GM12801 (cell line): ENCODE results near the gene ANKS1B.

Experiments
- CTCF ChIP-seq: IDR thresholded peaks from one replicate; pipeline ENCODE4 v1.5.1; 2011; ENCODE audit warnings: control low read depth; ENCODE audit not compliant: insufficient read length; ENCODE audit errors: extremely low read depth

ANKS1B gene

DNA sequence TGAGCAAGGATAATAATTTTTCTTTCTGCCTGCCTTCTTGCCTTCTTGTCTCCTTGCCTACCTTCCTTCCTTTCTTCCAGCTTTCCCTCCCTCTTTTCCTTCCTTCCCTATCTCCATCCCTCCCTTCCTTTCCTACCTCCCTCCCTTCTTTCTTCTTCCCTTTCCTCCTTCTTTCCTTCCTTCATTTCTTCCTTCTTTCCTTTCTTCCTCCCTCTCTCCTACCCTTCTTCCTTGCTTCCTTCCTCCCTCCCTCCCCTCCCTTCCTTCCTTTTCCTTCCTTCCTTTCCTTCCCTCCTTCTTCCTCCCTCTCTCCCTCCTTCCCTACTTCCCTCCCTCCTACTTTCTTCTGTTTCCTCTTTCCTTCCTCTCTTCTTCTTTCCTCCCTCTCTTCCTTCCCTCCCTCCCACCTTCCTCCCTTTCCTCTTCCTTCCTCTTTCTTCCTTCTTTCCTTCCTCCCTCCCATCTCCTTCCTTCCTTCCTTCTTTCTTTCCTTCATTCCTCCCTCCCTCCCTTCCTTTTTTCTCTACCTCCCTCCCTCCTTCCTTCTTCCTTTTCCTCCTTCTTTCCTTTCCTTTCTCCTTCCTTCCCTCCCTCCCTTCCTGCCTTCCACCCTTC lies 1009.9 kb downstream of the ANKS1B start:
- no peak for TF ChIP-seq CTCF

DNA sequence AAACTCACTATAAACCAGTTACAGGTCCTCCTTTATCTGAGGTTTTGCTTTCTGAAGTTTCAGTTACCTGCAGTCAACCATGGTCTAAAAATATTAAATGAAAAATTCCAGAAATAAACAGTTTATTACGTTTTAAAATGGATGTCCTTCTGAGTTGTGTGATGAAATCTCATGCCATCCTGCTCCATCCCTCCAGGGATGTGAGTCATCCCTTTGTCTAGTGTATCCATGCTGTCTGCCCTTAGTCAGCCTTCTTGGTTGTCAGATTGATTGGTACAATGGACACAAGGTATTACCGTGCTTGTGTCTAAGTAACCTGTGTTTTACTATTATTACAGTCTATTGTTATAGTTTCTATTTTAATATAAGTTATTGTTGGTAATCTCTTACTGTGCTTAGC lies 1011.3 kb downstream of the ANKS1B start:
- no peak for TF ChIP-seq CTCF

DNA sequence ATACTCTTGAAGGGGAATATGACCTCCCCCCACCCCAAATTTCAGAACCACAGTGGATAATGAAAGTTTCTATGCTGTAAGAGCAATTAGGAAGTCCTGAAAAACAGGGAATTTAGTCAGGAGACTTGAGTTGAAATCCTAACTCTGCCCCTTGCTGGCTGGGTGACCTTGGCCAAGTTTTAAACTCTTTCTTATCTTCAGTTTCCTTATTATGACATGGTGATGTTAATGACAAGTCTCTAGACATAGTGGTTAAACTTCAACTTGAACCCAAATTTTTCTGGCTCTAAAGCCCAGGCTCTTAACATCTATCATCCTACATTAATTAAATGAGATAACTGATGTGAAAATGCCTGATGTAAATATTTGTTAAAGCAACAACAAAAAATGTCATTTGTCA lies 1013.8 kb downstream of the ANKS1B start:
- TF ChIP-seq CTCF: no peak

- no peak for TF ChIP-seq CTCF
Observed at GRCh38 chr12:98970210-98970609, 1014.5 kb downstream of the ANKS1B start.

DNA sequence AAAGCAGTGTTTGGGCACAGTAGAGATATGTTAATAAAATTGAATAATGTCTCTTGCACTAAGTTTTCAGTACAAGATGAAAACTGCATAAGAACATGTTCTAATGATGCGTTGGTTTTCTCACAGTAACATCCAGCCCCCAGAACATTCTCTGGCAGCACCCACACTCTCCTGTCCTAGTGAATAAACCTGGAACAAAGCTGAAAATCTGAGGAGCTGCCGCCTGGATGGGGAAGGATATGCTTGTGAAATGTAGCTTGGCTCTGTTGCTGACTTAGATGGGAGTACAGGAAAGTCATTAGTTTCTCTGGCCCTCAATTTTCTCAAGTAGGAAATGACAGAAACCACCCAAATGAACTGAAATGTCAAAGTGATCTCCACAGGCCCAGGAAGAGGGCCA lies 1015.8 kb downstream of the ANKS1B start:
- no peak for TF ChIP-seq CTCF

GRCh38 chr12:98955284-98955683 lies 1029.5 kb downstream of the ANKS1B start:
- no peak for TF ChIP-seq CTCF

DNA sequence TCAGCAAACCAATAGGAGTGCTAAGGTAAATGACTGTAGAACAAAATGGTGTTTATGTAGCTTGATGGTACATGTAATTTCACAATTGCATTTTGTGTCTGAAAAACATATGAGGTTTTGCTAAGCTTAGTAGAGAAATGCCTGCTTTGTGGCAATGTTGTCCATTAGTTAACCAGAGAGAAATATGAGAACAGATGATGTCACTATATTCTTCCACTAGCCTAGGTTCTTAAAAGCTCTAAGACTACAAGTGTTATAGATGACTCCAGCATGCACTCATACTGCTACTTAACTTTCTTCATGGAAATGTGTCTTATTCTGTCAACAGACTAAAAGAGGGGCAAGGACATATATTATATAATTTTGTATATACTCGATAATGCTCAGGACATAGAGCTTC lies 1030.2 kb downstream of the ANKS1B start:
- no peak for TF ChIP-seq CTCF
